ENCODE results near the gene FARP1.

FARP1 gene

DNA sequence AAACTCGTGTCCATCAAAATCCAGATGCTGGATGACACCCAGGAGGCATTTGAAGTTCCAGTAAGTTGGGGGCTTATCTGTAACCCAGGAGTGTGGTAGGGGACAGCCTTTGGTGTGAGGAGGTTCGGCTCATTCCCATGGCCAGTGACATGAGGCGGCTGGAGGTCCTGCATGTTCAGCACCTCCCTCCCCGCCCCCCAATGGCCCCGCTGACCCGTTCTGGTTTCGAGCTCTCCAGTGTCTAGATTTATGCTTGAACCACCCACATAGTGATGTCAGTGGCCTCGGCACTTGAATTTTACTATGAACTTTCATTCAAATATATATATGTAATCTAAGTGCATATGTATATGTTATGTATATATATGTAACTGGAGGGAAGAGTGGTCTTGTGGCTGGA, 70.5 kb downstream of the FARP1 start:
- no peak for TF ChIP-seq TAF1 (IDR thresholded peaks at IDR 0.05; ENCODE audit: borderline replicate concordance, insufficient read depth, low read length)
- TF ChIP-seq, protein P1, sequence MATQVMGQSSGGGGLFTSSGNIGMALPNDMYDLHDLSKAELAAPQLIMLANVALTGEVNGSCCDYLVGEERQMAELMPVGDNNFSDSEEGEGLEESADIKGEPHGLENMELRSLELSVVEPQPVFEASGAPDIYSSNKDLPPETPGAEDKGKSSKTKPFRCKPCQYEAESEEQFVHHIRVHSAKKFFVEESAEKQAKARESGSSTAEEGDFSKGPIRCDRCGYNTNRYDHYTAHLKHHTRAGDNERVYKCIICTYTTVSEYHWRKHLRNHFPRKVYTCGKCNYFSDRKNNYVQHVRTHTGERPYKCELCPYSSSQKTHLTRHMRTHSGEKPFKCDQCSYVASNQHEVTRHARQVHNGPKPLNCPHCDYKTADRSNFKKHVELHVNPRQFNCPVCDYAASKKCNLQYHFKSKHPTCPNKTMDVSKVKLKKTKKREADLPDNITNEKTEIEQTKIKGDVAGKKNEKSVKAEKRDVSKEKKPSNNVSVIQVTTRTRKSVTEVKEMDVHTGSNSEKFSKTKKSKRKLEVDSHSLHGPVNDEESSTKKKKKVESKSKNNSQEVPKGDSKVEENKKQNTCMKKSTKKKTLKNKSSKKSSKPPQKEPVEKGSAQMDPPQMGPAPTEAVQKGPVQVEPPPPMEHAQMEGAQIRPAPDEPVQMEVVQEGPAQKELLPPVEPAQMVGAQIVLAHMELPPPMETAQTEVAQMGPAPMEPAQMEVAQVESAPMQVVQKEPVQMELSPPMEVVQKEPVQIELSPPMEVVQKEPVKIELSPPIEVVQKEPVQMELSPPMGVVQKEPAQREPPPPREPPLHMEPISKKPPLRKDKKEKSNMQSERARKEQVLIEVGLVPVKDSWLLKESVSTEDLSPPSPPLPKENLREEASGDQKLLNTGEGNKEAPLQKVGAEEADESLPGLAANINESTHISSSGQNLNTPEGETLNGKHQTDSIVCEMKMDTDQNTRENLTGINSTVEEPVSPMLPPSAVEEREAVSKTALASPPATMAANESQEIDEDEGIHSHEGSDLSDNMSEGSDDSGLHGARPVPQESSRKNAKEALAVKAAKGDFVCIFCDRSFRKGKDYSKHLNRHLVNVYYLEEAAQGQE (IDR thresholded peaks at IDR 0.05; ENCODE audit: insufficient read depth in 1 of 2, low read depth in 2 of 2, low read length in 2 of 2) = no peak
- TF ChIP-seq FOXP2 (optimal IDR thresholded peaks at IDR 0.05; ENCODE audit: borderline replicate concordance, extremely low read depth, extremely low read length, insufficient read depth) = no peak
- TF ChIP-seq SIN3A (IDR thresholded peaks at IDR 0.05; ENCODE audit: borderline replicate concordance, insufficient read depth, low read length) = no peak
- TF ChIP-seq POLR2AphosphoS5 (IDR thresholded peaks at IDR 0.05; ENCODE audit: low read depth, low read length) = no peak

DNA sequence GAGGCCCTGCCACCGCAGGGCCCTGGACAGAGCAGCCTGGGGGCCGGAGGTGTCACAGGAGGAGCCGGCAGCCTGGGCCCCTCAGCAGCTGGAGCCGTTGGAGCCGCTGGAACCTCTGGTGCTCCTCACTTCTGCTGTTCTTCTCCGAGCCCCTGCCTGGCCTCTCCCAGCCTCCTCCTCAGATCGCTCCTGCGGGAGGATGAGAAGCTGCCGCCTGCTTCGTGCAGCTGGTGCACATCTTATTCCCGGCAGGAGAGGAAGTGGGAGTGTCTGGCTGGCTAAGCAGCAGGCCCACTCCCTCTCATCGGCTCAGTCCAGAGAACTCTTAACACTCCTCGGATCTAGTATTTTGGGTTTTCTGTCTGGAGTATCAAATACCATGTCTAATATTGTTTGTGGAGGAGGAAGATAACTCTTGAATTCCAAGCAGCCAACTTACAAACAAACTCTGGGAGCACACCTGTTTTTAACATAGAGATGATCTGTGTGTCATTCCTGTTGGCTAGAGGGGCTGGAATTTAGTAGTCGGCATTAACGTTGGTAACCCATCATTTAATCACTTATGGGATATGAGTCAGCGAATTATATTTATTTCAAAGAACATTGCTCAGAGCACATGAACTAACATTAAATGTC, 71.2 kb downstream of the FARP1 start:
- no peak for TF ChIP-seq FOXP2 (optimal IDR thresholded peaks at IDR 0.05; ENCODE audit: borderline replicate concordance, extremely low read depth, extremely low read length, insufficient read depth)
- no peak for TF ChIP-seq POLR2AphosphoS5 (IDR thresholded peaks at IDR 0.05; ENCODE audit: low read depth, low read length)
- no peak for TF ChIP-seq TAF1 (IDR thresholded peaks at IDR 0.05; ENCODE audit: borderline replicate concordance, insufficient read depth, low read length)
- TF ChIP-seq SIN3A (IDR thresholded peaks at IDR 0.05; ENCODE audit: borderline replicate concordance, insufficient read depth, low read length) = no peak
- TF ChIP-seq, protein P1 (IDR thresholded peaks at IDR 0.05; ENCODE audit: insufficient read depth in 1 of 2, low read depth in 2 of 2, low read length in 2 of 2) = no peak

DNA sequence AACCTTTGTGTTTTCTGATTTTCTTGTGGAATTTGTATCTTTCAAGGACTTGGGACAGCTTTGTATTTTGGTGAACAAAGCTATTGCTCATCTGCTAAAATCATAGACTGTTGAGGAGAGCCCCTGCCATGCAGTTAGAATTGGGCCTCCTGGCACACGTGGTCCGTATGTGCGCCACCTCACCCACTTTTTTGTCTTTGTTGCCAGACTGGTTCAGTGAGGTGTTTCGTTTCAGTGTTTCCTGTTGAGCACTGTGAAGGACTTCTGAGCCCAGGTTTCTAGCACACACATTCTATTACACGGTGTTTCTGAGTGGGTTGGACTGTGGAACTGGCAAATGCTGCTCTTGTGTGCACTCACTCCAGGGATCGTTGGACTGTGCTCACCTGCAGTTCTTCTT, 71.8 kb downstream of the FARP1 start:
- TF ChIP-seq POLR2AphosphoS5 (IDR thresholded peaks at IDR 0.05; ENCODE audit: low read depth, low read length) (no peak), TAF1 (IDR thresholded peaks at IDR 0.05; ENCODE audit: borderline replicate concordance, insufficient read depth, low read length) (no peak), SIN3A (IDR thresholded peaks at IDR 0.05; ENCODE audit: borderline replicate concordance, insufficient read depth, low read length) (no peak), FOXP2 (optimal IDR thresholded peaks at IDR 0.05; ENCODE audit: borderline replicate concordance, extremely low read depth, extremely low read length, insufficient read depth) (no peak)
- TF ChIP-seq, protein P1 (IDR thresholded peaks at IDR 0.05; ENCODE audit: insufficient read depth in 1 of 2, low read depth in 2 of 2, low read length in 2 of 2) = no peak

DNA sequence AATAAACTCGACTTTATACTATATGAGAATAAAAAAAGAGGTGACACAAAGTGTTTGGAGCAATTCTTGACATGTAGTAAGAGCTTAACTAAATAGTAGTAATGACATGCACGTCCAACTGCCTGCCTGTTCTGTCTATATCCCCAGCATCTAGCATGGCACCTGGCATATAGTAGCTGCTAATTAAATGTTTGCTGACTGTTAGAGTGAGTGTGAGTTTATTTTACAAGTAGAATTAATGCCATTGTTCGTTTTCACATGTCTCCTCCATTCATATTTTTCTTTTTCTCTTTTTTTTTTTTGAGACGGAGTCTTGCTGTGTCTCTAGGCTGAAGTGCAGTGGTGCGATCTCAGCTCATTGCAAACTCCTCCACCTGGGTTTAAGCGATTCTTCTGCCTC, 72.6 kb downstream of the FARP1 start:
- TF ChIP-seq, protein P1 (IDR thresholded peaks at IDR 0.05; ENCODE audit: insufficient read depth in 1 of 2, low read depth in 2 of 2, low read length in 2 of 2) = no peak
- no peak for TF ChIP-seq SIN3A (IDR thresholded peaks at IDR 0.05; ENCODE audit: borderline replicate concordance, insufficient read depth, low read length)
- TF ChIP-seq FOXP2 (optimal IDR thresholded peaks at IDR 0.05; ENCODE audit: borderline replicate concordance, extremely low read depth, extremely low read length, insufficient read depth) = no peak
- TF ChIP-seq TAF1 (IDR thresholded peaks at IDR 0.05; ENCODE audit: borderline replicate concordance, insufficient read depth, low read length) = no peak
- TF ChIP-seq POLR2AphosphoS5 (IDR thresholded peaks at IDR 0.05; ENCODE audit: low read depth, low read length) = no peak

Measured in PFSK-1 (cell line).